Naive thymus-derived CD4-positive, alpha-beta T cell (primary cell): ENCODE data around the gene NAV2. TPM values are rescaled to one million over a fixed set of nuclear protein-coding genes. Genes with fewer than 3 reads are reported as not detected.

Experiments
- ATAC-seq: fragments of 150-1000 bp; cut with Tn5 transposase; 2 replicates; pipeline ENCODE4 v1.10.0; 2021; ENCODE audit warnings: mild to moderate bottlenecking, moderate library complexity
- CTCF ChIA-PET: fragments of 350-600 bp; sonication (Branson Sonifier 250); formaldehyde crosslinking; loops from one replicate; lab custom pipeline; 2021; ENCODE audit warnings: antibody characterized with exemption; lab: Charles Lee
- POLR2A ChIA-PET: fragments of 350-600 bp; sonication (Branson Sonifier 250); formaldehyde crosslinking; loops from one replicate; lab custom pipeline; 2021; ENCODE audit warnings: antibody characterized with exemption, inconsistent platforms; lab: Charles Lee
- DNase-seq, 9 donors: peaks; one replicate each; pipeline versions ENCODE4 v3.0.0 to v3.0.0-alpha.2; 2020 to 2022; ENCODE audit warnings: mixed read lengths in 1 of 9
- H3K27ac ChIP-seq: one replicate; pipeline ENCODE4 v1.7.0; 2013; ENCODE audit warnings: mild to moderate bottlenecking, low read depth, low read length, moderate library complexity
- H3K27me3 ChIP-seq, 2 donors: one replicate each; pipeline ENCODE4 v1.7.0; 2013; ENCODE audit warnings: low read length in 2 of 2, mild to moderate bottlenecking in 2 of 2, moderate library complexity in 2 of 2; ENCODE audit not compliant: control insufficient read depth in 2 of 2, insufficient read depth in 2 of 2
- H3K36me3 ChIP-seq, 3 experiments: 1 replicate in 2 of 3; 2 replicates in 1 of 3; pipeline ENCODE4 v1.7.0; 2013; ENCODE audit warnings: low read length in 3 of 3, mild to moderate bottlenecking in 3 of 3, moderate library complexity in 1 of 3; ENCODE audit not compliant: insufficient read depth in 3 of 3, control insufficient read depth in 2 of 3
- H3K4me1 ChIP-seq, 2 donors: one replicate each; pipeline ENCODE4 v1.7.0; 2013; ENCODE audit warnings: low read length in 2 of 2, mild to moderate bottlenecking in 2 of 2, moderate library complexity in 1 of 2; ENCODE audit not compliant: control insufficient read depth in 2 of 2, insufficient read depth in 2 of 2
- H3K4me3 ChIP-seq: 2 replicates; pipeline ENCODE4 v1.7.0; 2013; ENCODE audit warnings: mild to moderate bottlenecking, low read length
- H3K9me3 ChIP-seq, 3 experiments: 1 replicate in 2 of 3; 2 replicates in 1 of 3; pipeline ENCODE4 v1.7.0; 2013; ENCODE audit warnings: low read length in 3 of 3; ENCODE audit not compliant: control insufficient read depth in 2 of 3
- H3K27ac Mint-ChIP-seq, 9 donors: one replicate each; pipeline ENCODE4 v1.8.0; 2020 to 2022; ENCODE audit warnings: mixed read lengths in 9 of 9, mild to moderate bottlenecking in 8 of 9, moderate library complexity in 5 of 9, inconsistent platforms in 2 of 9
- H3K27me3 Mint-ChIP-seq, 5 donors: one replicate each; pipeline ENCODE4 v1.8.0; 2021 to 2022; ENCODE audit warnings: mixed read lengths in 5 of 5, mild to moderate bottlenecking in 1 of 5
- H3K36me3 Mint-ChIP-seq, 5 donors: one replicate each; pipeline ENCODE4 v1.8.0; 2020 to 2022; ENCODE audit warnings: mixed read lengths in 5 of 5, mild to moderate bottlenecking in 3 of 5, inconsistent platforms in 1 of 5
- H3K4me1 Mint-ChIP-seq, 7 donors: one replicate each; pipeline ENCODE4 v1.8.0; 2020 to 2022; ENCODE audit warnings: mixed read lengths in 7 of 7, mild to moderate bottlenecking in 3 of 7, inconsistent platforms in 1 of 7
- H3K4me3 Mint-ChIP-seq, 10 donors: one replicate each; pipeline ENCODE4 v1.8.0; 2020 to 2022; ENCODE audit warnings: mild to moderate bottlenecking in 10 of 10, mixed read lengths in 10 of 10, moderate library complexity in 6 of 10, inconsistent platforms in 2 of 10
- H3K9me3 Mint-ChIP-seq, 11 donors: one replicate each; pipeline ENCODE4 v1.8.0; 2020 to 2022; ENCODE audit warnings: mixed read lengths in 11 of 11, mild to moderate bottlenecking in 4 of 11, inconsistent platforms in 1 of 11, moderate library complexity in 1 of 11
- intact Hi-C, 2 donors: fragments of 100-400 bp; cut with micrococcal nuclease; formaldehyde crosslinking; loops; one replicate each; pipeline ENCODE4 v1.15.1; 2023
- polyA plus RNA-seq, 2 donors: library from polyadenylated mRNA; unstranded; fragments of 300-500 nt; fragmentation: Illumina TruSeq; gene quantifications; one replicate each; pipeline ENCODE4 v1.2.3, GENCODE V29; 2021
- total RNA-seq, 6 experiments: library from RNA in 5 of 6; stranded (reverse) in 5 of 6; gene quantifications; 1 replicate in 5 of 6; 2 replicates in 1 of 6; pipeline ENCODE4 v1.2.3 and lab custom pipeline; 2021 to 2026

Gene NAV2
- total and polyA plus RNA-seq, 7 experiments from 2014 or later, result 0.24 to 2.2 (median 0.48) TPM; not detected in 2

DNA sequence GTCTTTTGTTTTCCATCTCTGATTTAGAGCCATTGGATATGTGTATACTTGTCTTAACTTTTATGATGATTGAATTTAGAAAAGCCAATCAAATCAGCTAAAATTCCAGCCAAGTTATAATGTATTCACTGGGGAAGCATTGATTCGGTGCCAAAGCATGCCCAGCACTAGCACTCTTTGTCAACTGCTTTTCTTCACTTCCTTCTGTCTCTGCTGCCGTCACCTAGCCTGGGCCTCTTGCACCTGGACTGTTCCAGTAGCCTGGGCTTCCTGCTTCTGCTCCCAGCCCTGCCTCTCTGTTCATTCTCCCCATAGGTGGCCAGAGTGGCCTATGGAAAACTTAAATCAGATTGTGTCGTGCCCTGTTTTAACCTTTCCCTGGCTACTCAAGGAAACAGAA lies 80.7 kb downstream of the NAV2 start:
- H3K27ac Mint-ChIP-seq, result no peak overlapping the region
- H3K27me3 Mint-ChIP-seq, result peaks cover 7 to 33% (median 10%) of the 10 kb centered on the region in 5 donors
- H3K9me3 Mint-ChIP-seq, result peaks cover 0 to 2% (median 0%) of the 10 kb centered on the region in 11 donors
- CTCF ChIA-PET, result no interaction called here
- no peak for DNase-seq
- ATAC-seq, result no peak
- H3K27me3 ChIP-seq, result no peaks in the 10 kb centered on the region
- H3K4me1 Mint-ChIP-seq, result no peaks in the 10 kb centered on the region
- H3K36me3 ChIP-seq, result no peaks in the 10 kb centered on the region
- no peaks in the 10 kb centered on the region for H3K4me1 ChIP-seq
- no peak overlapping the region for H3K4me3 Mint-ChIP-seq
- H3K9me3 ChIP-seq, result no peaks in the 10 kb centered on the region
- no peak overlapping the region for H3K4me3 ChIP-seq
- POLR2A ChIA-PET, result no interaction called here
- H3K27ac ChIP-seq, result no peak overlapping the region
- intact Hi-C loops, result no loop called here
- no peaks in the 10 kb centered on the region for H3K36me3 Mint-ChIP-seq

DNA sequence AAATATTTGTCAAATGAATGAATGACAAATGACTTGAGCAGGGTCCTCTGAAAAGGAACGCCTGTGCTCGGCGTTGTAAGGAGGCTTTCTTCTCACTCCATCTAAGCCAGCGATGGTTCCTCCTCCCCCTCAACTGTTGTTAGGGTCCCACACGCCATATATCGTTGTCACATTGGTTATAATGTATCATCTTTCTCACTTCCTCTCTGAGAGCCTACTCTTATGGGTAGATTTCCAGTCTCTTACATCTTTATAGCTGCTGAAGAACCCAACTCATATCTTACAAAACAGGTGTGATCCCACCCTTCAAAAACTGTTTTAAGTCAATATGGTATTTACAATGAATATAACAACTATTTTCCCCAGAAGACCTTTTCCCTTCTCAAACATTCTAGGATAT lies 81.5 kb downstream of the NAV2 start:
- no peak overlapping the region for H3K4me3 ChIP-seq
- no peak for ATAC-seq
- H3K27me3 ChIP-seq, result no peaks in the 10 kb centered on the region
- H3K4me1 ChIP-seq, result no peaks in the 10 kb centered on the region
- Mint-ChIP-seq H3K4me3 (no peak overlapping the region), H3K36me3 (no peaks in the 10 kb centered on the region), H3K4me1 (no peaks in the 10 kb centered on the region), H3K27me3 (peaks cover 6 to 33% (median 8%) of the 10 kb centered on the region in 5 donors), H3K9me3 (peaks cover 0 to 2% (median 0%) of the 10 kb centered on the region in 11 donors), H3K27ac (no peak overlapping the region)
- H3K36me3 ChIP-seq, result no peaks in the 10 kb centered on the region
- DNase-seq, result no peak
- POLR2A ChIA-PET, result no interaction called here
- intact Hi-C loops, result no loop called here
- CTCF ChIA-PET, result no interaction called here
- no peak overlapping the region for H3K27ac ChIP-seq
- H3K9me3 ChIP-seq, result no peaks in the 10 kb centered on the region

DNA sequence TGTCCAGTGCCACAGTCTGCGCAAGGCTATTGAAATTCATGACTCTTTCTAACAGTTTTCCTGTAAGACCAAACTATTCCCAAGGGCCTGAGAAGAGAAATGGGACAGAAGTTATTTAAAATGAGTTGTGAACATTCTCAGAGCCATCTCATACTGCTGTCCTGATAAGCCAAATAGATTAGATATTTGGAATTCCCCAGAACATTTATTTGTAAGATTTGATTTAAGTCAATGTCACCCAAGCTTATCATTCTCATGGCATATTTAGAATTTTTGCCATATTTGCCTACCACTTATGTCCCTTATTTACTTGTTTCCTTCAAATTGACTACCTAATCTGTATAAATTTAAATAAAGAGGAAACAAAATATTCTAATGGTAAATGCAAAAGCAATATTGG lies 82.4 kb downstream of the NAV2 start:
- DNase-seq, result no peak
- peaks cover 0 to 2% (median 0%) of the 10 kb centered on the region in 11 donors for H3K9me3 Mint-ChIP-seq
- Histone ChIP-seq H3K4me1 (no peaks in the 10 kb centered on the region), H3K27ac (no peak overlapping the region), H3K36me3 (no peaks in the 10 kb centered on the region), H3K9me3 (no peaks in the 10 kb centered on the region), H3K27me3 (no peaks in the 10 kb centered on the region), H3K4me3 (no peak overlapping the region)
- H3K36me3 Mint-ChIP-seq, result no peaks in the 10 kb centered on the region
- no peak for ATAC-seq
- H3K27me3 Mint-ChIP-seq, result peaks cover 6 to 30% (median 13%) of the 10 kb centered on the region in 5 donors
- CTCF ChIA-PET, result no interaction called here
- intact Hi-C loops, result no loop called here
- H3K4me3 Mint-ChIP-seq, result no peak overlapping the region
- POLR2A ChIA-PET, result no interaction called here
- H3K27ac Mint-ChIP-seq, result no peak overlapping the region
- no peaks in the 10 kb centered on the region for H3K4me1 Mint-ChIP-seq

DNA sequence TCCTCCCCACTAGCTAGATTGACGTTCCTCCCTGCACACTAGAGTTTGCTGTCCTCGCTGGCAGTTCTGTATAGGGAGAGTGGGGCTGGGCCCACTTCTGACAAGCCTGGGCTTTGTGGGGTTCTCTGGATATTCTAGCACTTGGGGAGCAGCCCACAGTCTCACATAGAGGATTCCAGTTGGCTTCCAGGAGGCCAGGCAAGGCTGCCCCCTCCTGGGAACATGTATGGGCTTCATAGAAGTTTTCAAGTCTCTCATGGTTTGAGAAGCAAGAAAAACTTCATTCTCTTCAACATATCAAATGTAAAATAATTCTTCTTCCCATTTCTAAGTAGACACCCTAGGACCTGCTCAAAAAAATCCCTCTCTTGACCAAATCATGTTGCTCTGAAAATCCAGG lies 87.5 kb downstream of the NAV2 start:
- DNase-seq (no peak), ATAC-seq (no peak)
- Histone ChIP-seq H3K9me3 (no peaks in the 10 kb centered on the region), H3K27ac (no peak overlapping the region), H3K27me3 (no peaks in the 10 kb centered on the region), H3K4me1 (no peaks in the 10 kb centered on the region), H3K36me3 (no peaks in the 10 kb centered on the region), H3K4me3 (no peak overlapping the region)
- Mint-ChIP-seq H3K36me3 (no peaks in the 10 kb centered on the region), H3K9me3 (peaks cover 0 to 4% (median 0%) of the 10 kb centered on the region in 11 donors), H3K4me1 (no peaks in the 10 kb centered on the region), H3K4me3 (no peak overlapping the region), H3K27ac (no peak overlapping the region), H3K27me3 (peaks cover 6 to 31% (median 13%) of the 10 kb centered on the region in 5 donors)
- POLR2A ChIA-PET, result no interaction called here
- intact Hi-C loops, result loop anchor here in 1 of 2 donors (10.0 kb wide), 1 partner anchor 725 kb away; no protein-coding TSS in a partner anchor
- CTCF ChIA-PET, result no interaction called here

DNA sequence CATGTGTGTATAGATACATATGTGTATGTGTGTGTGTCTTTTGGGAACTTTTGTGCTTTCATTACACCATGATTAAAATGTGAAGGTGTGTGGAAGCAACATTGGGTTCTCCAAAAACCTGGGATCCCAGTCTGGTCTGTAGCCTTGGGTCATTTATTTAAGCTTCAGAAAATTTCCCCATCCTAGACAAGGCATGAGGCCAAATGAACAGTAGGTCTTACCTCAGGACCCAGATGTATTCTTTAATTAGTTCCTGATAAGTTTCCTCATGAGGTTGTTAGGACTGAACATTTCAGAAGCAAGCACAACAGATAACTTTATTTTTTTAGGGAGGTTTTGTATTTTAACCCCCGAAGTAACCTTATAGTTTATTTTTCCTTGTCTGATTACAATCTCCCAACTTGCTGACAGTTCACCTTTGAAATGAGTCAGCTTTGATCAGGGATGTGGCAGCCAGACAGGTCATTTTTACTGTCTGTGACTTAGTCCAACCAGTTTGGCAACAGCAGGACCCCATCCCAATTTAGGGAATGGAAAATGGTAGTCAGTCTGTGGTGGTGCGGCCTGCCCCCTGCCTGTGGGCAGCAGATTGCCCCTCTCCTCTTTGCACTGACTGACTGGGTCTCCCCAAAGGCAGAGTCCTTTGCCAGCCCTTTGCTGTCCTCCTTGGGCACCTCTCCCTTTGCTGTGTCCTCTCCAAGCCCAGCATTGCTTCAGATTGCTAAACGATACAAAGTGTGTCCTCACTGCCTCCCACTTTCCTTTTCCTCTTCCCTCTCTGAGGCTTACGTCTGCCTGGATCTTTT lies 88.3 kb downstream of the NAV2 start:
- Histone ChIP-seq H3K9me3 (no peaks in the 10 kb centered on the region), H3K27me3 (no peaks in the 10 kb centered on the region), H3K36me3 (no peaks in the 10 kb centered on the region), H3K4me3 (no peak overlapping the region), H3K27ac (no peak overlapping the region), H3K4me1 (no peaks in the 10 kb centered on the region)
- Mint-ChIP-seq H3K36me3 (no peaks in the 10 kb centered on the region), H3K4me1 (no peaks in the 10 kb centered on the region), H3K27me3 (peaks cover 2 to 28% (median 13%) of the 10 kb centered on the region in 5 donors), H3K27ac (no peak overlapping the region), H3K9me3 (peaks cover 0 to 4% (median 0%) of the 10 kb centered on the region in 11 donors), H3K4me3 (no peak overlapping the region)
- intact Hi-C loops, result loop anchor here in 1 of 2 donors (10.0 kb wide), 1 partner anchor 726 kb away; no protein-coding TSS in a partner anchor
- ATAC-seq (no peak), DNase-seq (no peak)
- CTCF ChIA-PET, result no interaction called here
- POLR2A ChIA-PET, result no interaction called here

DNA sequence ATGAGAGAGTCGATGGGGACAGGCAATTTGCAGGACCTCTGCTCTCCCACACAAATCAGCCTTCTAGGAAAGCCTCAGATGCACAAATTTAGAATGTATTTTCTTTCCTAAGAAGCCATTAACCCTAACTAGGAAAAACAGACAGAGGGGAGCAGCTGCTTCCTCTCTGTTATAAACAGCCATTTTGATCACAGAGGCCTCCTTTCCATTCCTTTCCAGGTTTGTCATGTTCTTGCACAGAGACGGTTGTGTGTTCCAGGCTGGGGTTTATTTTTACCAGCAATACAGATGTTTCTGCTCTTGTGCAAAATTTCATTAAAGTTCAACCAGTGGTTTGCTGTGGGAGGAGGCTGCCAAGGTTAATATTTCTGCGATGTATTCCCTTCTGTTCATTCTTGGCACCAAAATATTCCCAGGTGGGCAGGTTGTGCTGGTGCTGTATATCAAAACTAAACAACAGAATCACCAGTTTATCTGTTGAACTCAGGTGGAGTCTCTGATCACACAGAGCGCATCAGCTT lies 90.2 kb downstream of the NAV2 start:
- no peaks in the 10 kb centered on the region for H3K4me1 ChIP-seq
- no peaks in the 10 kb centered on the region for H3K27me3 ChIP-seq
- no peaks in the 10 kb centered on the region for H3K36me3 ChIP-seq
- CTCF ChIA-PET, result no interaction called here
- H3K27ac ChIP-seq, result no peak overlapping the region
- peaks cover 4 to 24% (median 14%) of the 10 kb centered on the region in 5 donors for H3K27me3 Mint-ChIP-seq
- H3K27ac Mint-ChIP-seq, result no peak overlapping the region
- DNase-seq (no peak), ATAC-seq (no peak)
- POLR2A ChIA-PET, result no interaction called here
- H3K4me1 Mint-ChIP-seq, result no peaks in the 10 kb centered on the region
- no peak overlapping the region for H3K4me3 ChIP-seq
- intact Hi-C loops, result loop anchor here in 1 of 2 donors (10.0 kb wide), 1 partner anchor 728 kb away; no protein-coding TSS in a partner anchor
- H3K36me3 Mint-ChIP-seq, result no peaks in the 10 kb centered on the region
- H3K4me3 Mint-ChIP-seq, result no peak overlapping the region
- no peaks in the 10 kb centered on the region for H3K9me3 ChIP-seq
- H3K9me3 Mint-ChIP-seq, result peaks cover 0 to 4% (median 0%) of the 10 kb centered on the region in 11 donors
